ENCODE measurements around the gene H1-8. TPM values are rescaled to one million over a fixed set of nuclear protein-coding genes. Genes with fewer than 3 reads are reported as not detected.

Gene H1-8
- total RNA-seq, 1 experiment from 2014 or later: not detected

- Histone ChIP-seq H3K27ac (ENCODE audit: low read length) (no peak overlapping the region), H2AFZ (ENCODE audit: low read length) (no peak overlapping the region), H3K79me2 (ENCODE audit: low read length) (no peaks in the 10 kb centered on the region), H3K9me3 (ENCODE audit: low read length) (no peaks in the 10 kb centered on the region), H3K4me3 (ENCODE audit: low read length) (no peak overlapping the region), H3K4me2 (ENCODE audit: low read length) (no peak overlapping the region), H3F3A (ENCODE audit: low read length, unreplicated experiment) (no peaks in the 10 kb centered on the region), H3K9me2 (replicated peaks; ENCODE audit: low read length) (no peaks in the 10 kb centered on the region), H3K9ac (ENCODE audit: low read length) (no peak overlapping the region), H3K4me1 (ENCODE audit: insufficient read depth, low read length) (no peaks in the 10 kb centered on the region), H3K27me3 (ENCODE audit: low read length) (no peaks in the 10 kb centered on the region), H4K20me1 (ENCODE audit: low read length) (no peaks in the 10 kb centered on the region), H3K36me3 (ENCODE audit: low read depth, low read length) (no peaks in the 10 kb centered on the region)
- TF ChIP-seq EZH2phosphoT487 (IDR thresholded peaks at IDR 0.05; ENCODE audit: borderline replicate concordance, low read length) (no peak), CTCF (conservative IDR thresholded peaks at IDR 0.05; ENCODE audit: low read depth, low read length) (no peak), EZH2 (IDR thresholded peaks at IDR 0.05; ENCODE audit: low read length, unreplicated experiment) (no peak)
- CTCF ChIA-PET: no interaction called here
- POLR2A ChIA-PET (ENCODE audit: unreplicated experiment): no interaction called here
- DNase-seq (no peak), ATAC-seq (no peak)
- BruUV-seq (replicated peaks): no TSS peak
- intact Hi-C loops (cut with micrococcal nuclease): no loop called here
Measured at GRCh38 chr3:129563332-129563731, 20.4 kb downstream of the H1-8 start.

GRCh38 chr3:129563850-129564535 is 21.0 kb downstream of the H1-8 start:
- POLR2A ChIA-PET (ENCODE audit: unreplicated experiment): no interaction called here
- DNase-seq (no peak), ATAC-seq (no peak)
- Histone ChIP-seq H3K4me1 (ENCODE audit: insufficient read depth, low read length) (no peaks in the 10 kb centered on the region), H3K27ac (ENCODE audit: low read length) (no peak overlapping the region), H3K27me3 (ENCODE audit: low read length) (no peaks in the 10 kb centered on the region), H2AFZ (ENCODE audit: low read length) (no peak overlapping the region), H3K4me3 (ENCODE audit: low read length) (no peak overlapping the region), H3K9me2 (replicated peaks; ENCODE audit: low read length) (no peaks in the 10 kb centered on the region), H3K4me2 (ENCODE audit: low read length) (no peak overlapping the region), H3K36me3 (ENCODE audit: low read depth, low read length) (no peaks in the 10 kb centered on the region), H4K20me1 (ENCODE audit: low read length) (no peaks in the 10 kb centered on the region), H3K9me3 (ENCODE audit: low read length) (no peaks in the 10 kb centered on the region), H3K79me2 (ENCODE audit: low read length) (no peaks in the 10 kb centered on the region), H3K9ac (ENCODE audit: low read length) (no peak overlapping the region), H3F3A (ENCODE audit: low read length, unreplicated experiment) (no peaks in the 10 kb centered on the region)
- CTCF ChIA-PET: no interaction called here
- intact Hi-C loops (cut with micrococcal nuclease): no loop called here
- TF ChIP-seq EZH2phosphoT487 (IDR thresholded peaks at IDR 0.05; ENCODE audit: borderline replicate concordance, low read length) (no peak), CTCF (conservative IDR thresholded peaks at IDR 0.05; ENCODE audit: low read depth, low read length) (no peak), EZH2 (IDR thresholded peaks at IDR 0.05; ENCODE audit: low read length, unreplicated experiment) (no peak)
- BruUV-seq (replicated peaks): no TSS peak

- Histone ChIP-seq H3K36me3 (ENCODE audit: low read depth, low read length) (no peaks in the 10 kb centered on the region), H3K9ac (ENCODE audit: low read length) (no peak overlapping the region), H3K4me1 (ENCODE audit: insufficient read depth, low read length) (no peaks in the 10 kb centered on the region), H3F3A (ENCODE audit: low read length, unreplicated experiment) (no peaks in the 10 kb centered on the region), H3K27me3 (ENCODE audit: low read length) (no peaks in the 10 kb centered on the region), H3K9me2 (replicated peaks; ENCODE audit: low read length) (no peaks in the 10 kb centered on the region), H3K4me3 (ENCODE audit: low read length) (no peak overlapping the region), H3K79me2 (ENCODE audit: low read length) (no peaks in the 10 kb centered on the region), H3K27ac (ENCODE audit: low read length) (no peak overlapping the region), H4K20me1 (ENCODE audit: low read length) (no peaks in the 10 kb centered on the region), H3K9me3 (ENCODE audit: low read length) (no peaks in the 10 kb centered on the region), H3K4me2 (ENCODE audit: low read length) (no peak overlapping the region), H2AFZ (ENCODE audit: low read length) (no peak overlapping the region)
- no TSS peak for BruUV-seq (replicated peaks)
- POLR2A ChIA-PET (ENCODE audit: unreplicated experiment): no interaction called here
- CTCF ChIA-PET: no interaction called here
- TF ChIP-seq EZH2 (IDR thresholded peaks at IDR 0.05; ENCODE audit: low read length, unreplicated experiment) (no peak), CTCF (conservative IDR thresholded peaks at IDR 0.05; ENCODE audit: low read depth, low read length) (no peak), EZH2phosphoT487 (IDR thresholded peaks at IDR 0.05; ENCODE audit: borderline replicate concordance, low read length) (no peak)
- DNase-seq: no peak
- no peak for ATAC-seq
- intact Hi-C loops (cut with micrococcal nuclease): no loop called here
Measured at GRCh38 chr3:129564981-129565644, 22.1 kb downstream of the H1-8 start.

Data from PC-3 (cell line).